Panc1 (cell line): Measurements from ENCODE around the gene KCNQ1.

Experiments
- POLR2AphosphoS5 ChIP-seq: IDR thresholded peaks from 2 replicates; pipeline ENCODE4 v1.6.1; 2012; ENCODE audit warnings: mild to moderate bottlenecking, low read depth, low read length, moderate library complexity
- TF ChIP-seq, protein P1 (sequence below): fragments of 450-650 bp; IDR thresholded peaks from 2 replicates; pipeline ENCODE4 v1.5.1; 2017; ENCODE audit warnings: mild to moderate bottlenecking
- TF ChIP-seq, protein P2 (sequence below), 2 experiments: IDR thresholded peaks; 2 replicates each; pipeline ENCODE4 v1.6.1; 2011 to 2012; ENCODE audit warnings: low read depth in 2 of 2, control low read depth in 1 of 2, low read length in 1 of 2, mild to moderate bottlenecking in 1 of 2, moderate library complexity in 1 of 2; ENCODE audit not compliant: insufficient read depth in 1 of 2

DNA sequence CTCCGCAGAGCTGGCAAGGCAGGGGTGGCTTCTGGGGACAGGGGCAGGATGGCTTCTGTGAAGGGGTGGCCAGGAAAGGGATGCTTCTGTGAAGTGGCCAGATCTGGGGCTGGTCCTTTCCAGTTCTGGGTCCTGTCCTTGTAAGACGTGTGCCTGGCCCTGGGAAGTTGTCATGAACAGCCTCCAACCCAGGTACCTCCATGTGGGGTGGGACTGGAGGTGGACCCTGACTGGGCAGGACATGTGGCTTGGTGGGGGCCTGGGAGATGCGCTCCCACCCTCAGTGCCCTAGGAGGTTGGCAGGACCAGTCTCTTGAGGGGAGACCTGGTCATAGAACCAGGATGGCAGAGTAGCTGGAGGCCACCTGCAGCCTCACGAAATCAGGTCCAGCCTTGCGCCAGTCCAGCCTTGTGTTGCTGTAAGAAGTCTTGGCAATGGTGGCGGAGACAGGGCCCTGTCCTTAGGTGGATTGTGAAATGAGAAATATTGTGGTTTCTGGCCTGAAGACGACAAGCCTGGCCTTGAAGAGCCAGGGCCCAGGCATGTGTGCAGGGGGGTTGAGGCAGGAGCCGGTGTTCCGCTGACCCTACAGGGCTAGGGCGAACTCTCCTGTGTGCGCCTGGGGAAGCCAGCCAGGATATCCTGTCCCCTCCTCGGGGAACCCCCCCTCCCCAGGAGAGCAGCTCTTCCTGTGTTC lies 2.6 kb downstream of the KCNQ1 start:
- TF ChIP-seq, protein P1, sequence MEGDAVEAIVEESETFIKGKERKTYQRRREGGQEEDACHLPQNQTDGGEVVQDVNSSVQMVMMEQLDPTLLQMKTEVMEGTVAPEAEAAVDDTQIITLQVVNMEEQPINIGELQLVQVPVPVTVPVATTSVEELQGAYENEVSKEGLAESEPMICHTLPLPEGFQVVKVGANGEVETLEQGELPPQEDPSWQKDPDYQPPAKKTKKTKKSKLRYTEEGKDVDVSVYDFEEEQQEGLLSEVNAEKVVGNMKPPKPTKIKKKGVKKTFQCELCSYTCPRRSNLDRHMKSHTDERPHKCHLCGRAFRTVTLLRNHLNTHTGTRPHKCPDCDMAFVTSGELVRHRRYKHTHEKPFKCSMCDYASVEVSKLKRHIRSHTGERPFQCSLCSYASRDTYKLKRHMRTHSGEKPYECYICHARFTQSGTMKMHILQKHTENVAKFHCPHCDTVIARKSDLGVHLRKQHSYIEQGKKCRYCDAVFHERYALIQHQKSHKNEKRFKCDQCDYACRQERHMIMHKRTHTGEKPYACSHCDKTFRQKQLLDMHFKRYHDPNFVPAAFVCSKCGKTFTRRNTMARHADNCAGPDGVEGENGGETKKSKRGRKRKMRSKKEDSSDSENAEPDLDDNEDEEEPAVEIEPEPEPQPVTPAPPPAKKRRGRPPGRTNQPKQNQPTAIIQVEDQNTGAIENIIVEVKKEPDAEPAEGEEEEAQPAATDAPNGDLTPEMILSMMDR = no peak
- no peak for TF ChIP-seq POLR2AphosphoS5
- TF ChIP-seq, protein P2, sequence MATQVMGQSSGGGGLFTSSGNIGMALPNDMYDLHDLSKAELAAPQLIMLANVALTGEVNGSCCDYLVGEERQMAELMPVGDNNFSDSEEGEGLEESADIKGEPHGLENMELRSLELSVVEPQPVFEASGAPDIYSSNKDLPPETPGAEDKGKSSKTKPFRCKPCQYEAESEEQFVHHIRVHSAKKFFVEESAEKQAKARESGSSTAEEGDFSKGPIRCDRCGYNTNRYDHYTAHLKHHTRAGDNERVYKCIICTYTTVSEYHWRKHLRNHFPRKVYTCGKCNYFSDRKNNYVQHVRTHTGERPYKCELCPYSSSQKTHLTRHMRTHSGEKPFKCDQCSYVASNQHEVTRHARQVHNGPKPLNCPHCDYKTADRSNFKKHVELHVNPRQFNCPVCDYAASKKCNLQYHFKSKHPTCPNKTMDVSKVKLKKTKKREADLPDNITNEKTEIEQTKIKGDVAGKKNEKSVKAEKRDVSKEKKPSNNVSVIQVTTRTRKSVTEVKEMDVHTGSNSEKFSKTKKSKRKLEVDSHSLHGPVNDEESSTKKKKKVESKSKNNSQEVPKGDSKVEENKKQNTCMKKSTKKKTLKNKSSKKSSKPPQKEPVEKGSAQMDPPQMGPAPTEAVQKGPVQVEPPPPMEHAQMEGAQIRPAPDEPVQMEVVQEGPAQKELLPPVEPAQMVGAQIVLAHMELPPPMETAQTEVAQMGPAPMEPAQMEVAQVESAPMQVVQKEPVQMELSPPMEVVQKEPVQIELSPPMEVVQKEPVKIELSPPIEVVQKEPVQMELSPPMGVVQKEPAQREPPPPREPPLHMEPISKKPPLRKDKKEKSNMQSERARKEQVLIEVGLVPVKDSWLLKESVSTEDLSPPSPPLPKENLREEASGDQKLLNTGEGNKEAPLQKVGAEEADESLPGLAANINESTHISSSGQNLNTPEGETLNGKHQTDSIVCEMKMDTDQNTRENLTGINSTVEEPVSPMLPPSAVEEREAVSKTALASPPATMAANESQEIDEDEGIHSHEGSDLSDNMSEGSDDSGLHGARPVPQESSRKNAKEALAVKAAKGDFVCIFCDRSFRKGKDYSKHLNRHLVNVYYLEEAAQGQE (IDR thresholded peaks at IDR 0.05; ENCODE audit: insufficient read depth in 1 of 2, low read depth in 2 of 2, low read length in 1 of 2) = no peak
